GM15510 (cell line): Measurements from ENCODE around the gene GSAP.

Experiments used
- POLR2A ChIP-seq: IDR thresholded peaks from 3 replicates; pipeline ENCODE4 v1.6.1; 2011; ENCODE audit warnings: borderline replicate concordance; ENCODE audit not compliant: insufficient read length; ENCODE audit errors: extremely low read depth

GSAP gene

DNA sequence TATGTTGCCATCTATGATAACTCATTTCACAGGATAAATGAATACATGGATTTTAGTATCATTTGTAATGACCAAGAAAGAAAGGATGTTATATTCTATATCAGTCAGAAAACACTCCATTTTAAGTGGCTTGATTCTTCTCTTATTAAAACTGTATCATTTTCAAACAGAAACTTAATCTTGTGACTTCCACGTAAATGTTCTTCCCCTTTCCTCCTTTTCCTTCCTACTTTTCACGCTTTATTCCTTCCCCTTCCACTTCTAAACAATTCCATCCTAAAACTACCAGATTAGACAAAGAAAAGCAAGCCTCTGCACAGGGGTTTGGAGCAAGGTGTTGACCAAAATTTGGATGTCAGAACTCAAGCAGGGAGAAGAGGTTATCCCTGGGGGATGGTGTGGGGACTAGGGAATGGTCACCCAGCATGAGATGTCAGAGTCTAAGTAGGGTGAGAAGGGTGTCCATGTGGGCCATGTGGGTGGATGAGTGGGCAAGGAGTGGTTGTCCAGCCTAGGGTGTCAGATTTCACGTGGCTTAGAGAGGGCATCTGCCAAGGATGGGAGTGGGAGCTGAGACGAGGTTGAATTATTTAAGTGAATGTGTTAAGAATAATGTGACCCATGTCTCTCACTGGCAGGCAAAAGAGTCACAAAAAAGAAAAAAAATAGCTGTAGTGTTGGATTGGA lies 5.0 kb upstream of the GSAP start:
- TF ChIP-seq POLR2A, result no peak

- TF ChIP-seq POLR2A, result no peak
Measured at GRCh38 chr7:77420438-77420837, 4.3 kb upstream of the GSAP start.

DNA sequence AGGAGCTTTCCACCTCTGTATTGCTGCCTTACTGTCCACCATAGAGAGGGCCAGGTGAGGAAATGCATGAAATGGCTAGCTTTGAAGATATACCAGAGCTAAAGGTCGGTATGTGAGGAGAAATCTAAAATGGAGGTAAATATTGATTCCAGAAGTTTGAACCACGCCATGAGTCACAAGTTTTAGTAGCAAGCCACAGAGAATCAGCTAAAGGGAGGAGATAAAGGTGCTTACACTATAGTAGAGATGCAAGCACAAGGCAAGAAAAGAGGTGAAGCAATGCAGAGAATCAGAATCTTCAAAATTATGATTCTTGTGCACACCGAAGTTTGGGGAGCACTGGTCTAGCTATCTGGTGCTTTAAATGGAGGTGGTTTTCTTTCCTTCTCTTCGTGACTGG lies 3.0 kb upstream of the GSAP start:
- no peak for TF ChIP-seq POLR2A

DNA sequence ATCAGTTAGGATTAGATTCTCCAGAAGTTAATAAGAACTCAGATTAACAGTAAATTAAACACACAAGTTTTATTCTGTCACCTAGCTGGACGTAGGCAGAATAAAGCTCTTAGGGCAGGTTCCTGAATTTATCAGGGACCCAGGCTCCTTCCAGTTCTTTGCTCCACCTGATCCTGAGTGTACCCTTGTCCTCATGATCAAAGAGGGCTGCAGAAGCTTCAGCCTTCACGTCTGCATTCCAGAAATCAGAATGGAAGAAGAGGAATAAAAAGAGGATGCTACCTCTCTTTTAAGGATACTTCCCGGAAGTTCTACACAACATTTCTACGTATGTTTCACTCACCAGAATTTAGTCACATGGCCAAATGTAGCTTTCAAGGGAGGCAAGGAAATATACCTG lies 1.7 kb upstream of the GSAP start:
- TF ChIP-seq POLR2A, result no peak

- no peak for TF ChIP-seq POLR2A
Measured at GRCh38 chr7:77416621-77417371, 647 bp upstream of the GSAP start.

- TF ChIP-seq POLR2A, result no peak
Measured at GRCh38 chr7:77415476-77415822, 700 bp downstream of the GSAP start.

GRCh38 chr7:77413861-77414424 lies 2.2 kb downstream of the GSAP start:
- TF ChIP-seq POLR2A, result no peak

DNA sequence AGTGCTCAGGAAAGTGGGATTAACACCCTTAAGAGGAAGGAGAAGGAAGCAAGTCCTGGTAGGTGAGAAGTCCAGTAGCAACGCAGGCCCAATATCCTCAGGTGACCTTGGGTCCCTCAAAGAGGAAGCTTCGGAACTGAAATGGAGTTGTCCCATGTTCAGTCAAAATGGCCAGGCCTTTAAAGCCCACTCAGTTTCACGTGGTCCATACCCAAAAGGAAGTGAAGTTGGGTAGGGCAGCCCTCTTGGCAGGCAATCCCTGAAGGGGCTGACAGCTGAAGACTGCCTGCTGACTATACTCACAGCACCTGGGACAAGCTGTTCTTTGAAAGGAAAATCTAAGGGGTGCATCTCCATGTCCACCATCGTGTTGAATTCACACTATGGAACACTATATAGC lies 3.0 kb downstream of the GSAP start:
- TF ChIP-seq POLR2A, result no peak

- no peak for TF ChIP-seq POLR2A
Measured at GRCh38 chr7:77409739-77410547, 6.2 kb downstream of the GSAP start.

DNA sequence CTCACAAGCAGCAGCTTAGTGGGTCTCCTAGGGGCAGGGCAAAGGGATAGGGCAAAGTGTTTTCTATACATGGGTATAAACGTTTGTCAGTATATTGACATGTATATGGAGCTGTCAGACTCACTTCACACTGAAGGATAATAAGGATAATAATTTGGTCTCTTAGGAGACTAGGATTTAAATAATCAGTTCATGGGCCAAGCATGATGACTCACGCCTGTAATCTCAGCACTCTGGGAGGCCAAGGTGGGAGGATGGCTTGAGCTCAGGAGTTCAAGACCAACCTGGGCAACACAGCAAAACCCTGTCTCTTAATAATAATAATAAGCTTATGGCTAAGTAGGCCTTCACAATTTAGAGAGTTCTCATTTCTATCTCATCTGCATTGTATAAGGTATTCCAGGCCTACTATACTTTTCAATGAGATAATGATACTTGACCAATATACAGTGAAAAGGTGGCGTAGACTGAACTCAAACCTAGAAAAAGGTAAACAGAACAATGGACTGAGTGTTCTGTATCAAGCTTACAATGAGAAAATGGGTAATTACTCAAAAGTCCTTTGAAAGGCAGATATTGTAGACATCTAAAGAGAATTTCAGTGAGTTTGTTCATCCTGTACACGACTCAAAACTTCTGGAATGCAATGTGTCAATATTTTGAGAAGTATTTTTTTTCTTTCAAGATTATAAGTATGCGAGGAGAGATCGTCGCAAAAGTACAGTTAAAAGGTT lies 7.0 kb downstream of the GSAP start:
- TF ChIP-seq POLR2A, result no peak

- TF ChIP-seq POLR2A, result no peak
Measured at GRCh38 chr7:77407906-77408305, 8.2 kb downstream of the GSAP start.

- no peak for TF ChIP-seq POLR2A
Measured at GRCh38 chr7:77406421-77406820, 9.7 kb downstream of the GSAP start.

DNA sequence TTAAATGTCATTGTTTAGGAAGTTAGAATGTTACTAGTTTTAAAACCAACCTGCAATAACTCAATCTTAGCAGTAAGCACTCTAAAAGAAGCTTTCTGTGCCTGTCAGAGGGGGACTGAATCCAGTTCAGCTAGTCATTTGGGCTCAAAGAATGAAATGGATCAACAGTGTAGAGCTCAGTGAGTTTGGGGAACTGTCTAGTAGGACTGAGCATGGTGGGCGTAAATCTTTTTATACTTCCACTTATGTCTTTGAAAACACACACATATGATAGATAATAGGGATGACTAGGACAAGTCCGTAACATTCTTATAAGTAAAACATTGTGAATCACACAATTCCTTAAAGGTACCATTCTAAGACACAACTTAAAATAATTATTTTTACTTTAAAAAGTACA lies 11.5 kb downstream of the GSAP start:
- TF ChIP-seq POLR2A, result no peak

DNA sequence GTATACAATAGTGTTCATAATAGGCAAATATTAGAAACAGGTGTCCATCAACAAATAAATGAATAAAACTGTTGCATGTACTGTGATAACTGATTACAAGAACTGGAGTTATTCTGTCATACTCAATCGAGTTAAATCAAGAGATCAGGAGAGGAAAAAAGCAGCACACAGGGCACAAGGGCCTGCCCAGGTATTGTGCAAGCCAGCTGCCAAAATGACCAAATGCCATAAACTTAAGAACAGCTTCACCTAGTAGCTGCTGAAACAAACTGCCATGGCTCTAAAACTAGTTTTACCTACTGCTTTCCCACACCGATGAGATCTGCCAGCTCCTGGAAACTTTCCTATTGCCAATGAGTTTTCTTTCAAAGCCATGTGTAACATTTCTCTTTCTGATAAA lies 12.2 kb downstream of the GSAP start:
- no peak for TF ChIP-seq POLR2A

- no peak for TF ChIP-seq POLR2A
Measured at GRCh38 chr7:77402818-77403217, 13.3 kb downstream of the GSAP start.

- TF ChIP-seq POLR2A, result no peak
Measured at GRCh38 chr7:77401002-77401401, 15.1 kb downstream of the GSAP start.

DNA sequence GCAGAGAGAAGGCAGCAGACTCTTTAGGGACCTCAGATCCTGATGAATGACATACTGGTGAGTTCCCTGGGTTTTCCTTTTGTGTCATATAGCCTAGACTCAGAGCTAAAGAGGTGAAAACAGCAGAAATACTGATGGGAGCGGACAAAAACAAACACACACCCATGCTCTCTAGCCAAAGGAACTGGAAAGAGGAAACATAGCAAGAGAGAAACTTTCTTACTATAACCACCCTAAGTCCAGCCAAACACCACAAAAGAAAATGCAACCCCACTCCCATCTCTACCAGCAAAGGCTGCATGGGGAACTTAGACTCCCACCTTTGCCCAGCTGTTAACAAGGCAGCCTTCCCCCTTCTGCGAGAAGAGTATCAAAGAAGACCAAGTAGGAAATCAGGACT lies 16.3 kb downstream of the GSAP start:
- no peak for TF ChIP-seq POLR2A
